Measurements from ENCODE around the gene CBLB. TPM values are rescaled to one million over a fixed set of nuclear protein-coding genes. Genes with fewer than 3 reads are reported as not detected.

The CBLB gene
- total RNA-seq, 1 experiment from 2014 or later, result 15.7 TPM

- no peak for DNase-seq (ENCODE audit: low read depth)
These were observed 246.6 kb downstream of the CBLB start for GRCh38 chr3:105622169-105622568.

- DNase-seq (ENCODE audit: low read depth), result no peak
These were observed 248.6 kb downstream of the CBLB start for GRCh38 chr3:105620236-105620635.

- peak; percentile 35 for DNase-seq (ENCODE audit: low read depth)
These were observed 249.2 kb downstream of the CBLB start for GRCh38 chr3:105619651-105620050.

- DNase-seq (ENCODE audit: low read depth), result no peak
These were observed 250.3 kb downstream of the CBLB start for GRCh38 chr3:105618556-105618955.

GRCh38 chr3:105616374-105617121 lies 252.3 kb downstream of the CBLB start:
- no peak for DNase-seq (ENCODE audit: low read depth)

- DNase-seq (ENCODE audit: low read depth), result no peak
These were observed 253.0 kb downstream of the CBLB start for GRCh38 chr3:105615814-105616213.

GRCh38 chr3:105614288-105615030 lies 254.4 kb downstream of the CBLB start:
- DNase-seq (ENCODE audit: low read depth), result peak; percentile 84

GRCh38 chr3:105613120-105613519 lies 255.7 kb downstream of the CBLB start:
- DNase-seq (ENCODE audit: low read depth), result no peak

- DNase-seq (ENCODE audit: low read depth), result no peak
These were observed 257.3 kb downstream of the CBLB start for GRCh38 chr3:105611304-105612192.

- DNase-seq (ENCODE audit: low read depth), result no peak
These were observed 258.3 kb downstream of the CBLB start for GRCh38 chr3:105610473-105610872.

GRCh38 chr3:105608623-105609022 lies 260.2 kb downstream of the CBLB start:
- no peak for DNase-seq (ENCODE audit: low read depth)

GRCh38 chr3:105606016-105606415 lies 262.8 kb downstream of the CBLB start:
- DNase-seq (ENCODE audit: low read depth), result peak; percentile 61
